T-cell (primary cell): ENCODE data around the gene SLC8B1. TPM values are rescaled to one million over a fixed set of nuclear protein-coding genes. Genes with fewer than 3 reads are reported as not detected.

Source experiments
- ATAC-seq, 4 experiments: fragments of 200-7000 bp in 3 of 4; fragments of 150-1000 bp in 1 of 4; cut with Tn5 transposase; replicated peaks in 1 of 4; 1 replicate in 3 of 4; 2 replicates in 1 of 4; pipeline ENCODE4 v1.10.0; 2021; ENCODE audit warnings: moderate library complexity in 3 of 4, mild to moderate bottlenecking in 2 of 4, moderate number of reproducible peaks in 1 of 4
- CTCF ChIA-PET, 2 donors: fragments of 300-600 bp; sonication (Branson Sonifier 250); formaldehyde crosslinking; loops; one replicate each; lab custom pipeline; 2022; ENCODE audit warnings: antibody characterized with exemption in 2 of 2; lab: Charles Lee
- POLR2A ChIA-PET, 2 donors: fragments of 300-600 bp; sonication (Branson Sonifier 250); formaldehyde crosslinking; loops; one replicate each; lab custom pipeline; 2022; ENCODE audit warnings: antibody characterized with exemption in 2 of 2; lab: Charles Lee
- DNase-seq, 35 experiments: peaks; one replicate each; pipeline versions ENCODE4 v3.0.0 to v3.0.0-alpha.2; 2013 to 2023
- H3K27ac ChIP-seq: one replicate; pipeline ENCODE4 v1.5.1; 2013; ENCODE audit warnings: low read length
- H3K27me3 ChIP-seq, 2 experiments: replicated peaks in 1 of 2; 1 replicate in 1 of 2; 2 replicates in 1 of 2; pipeline versions ENCODE4 v1.6.1 to v1.7.0; 2013; ENCODE audit warnings: low read length in 1 of 2, mixed read lengths in 1 of 2; ENCODE audit not compliant: control insufficient read depth in 2 of 2, insufficient read depth in 2 of 2; ENCODE audit errors: extremely low read depth in 1 of 2
- H3K36me3 ChIP-seq, 2 donors: 1 replicate in 1 of 2; 2 replicates in 1 of 2; pipeline versions ENCODE4 v1.6.1 to v1.7.0; 2013; ENCODE audit warnings: low read length in 1 of 2; ENCODE audit not compliant: control insufficient read depth in 2 of 2, insufficient read depth in 1 of 2; ENCODE audit errors: extremely low read depth in 1 of 2
- H3K4me1 ChIP-seq, 2 experiments: 1 replicate in 1 of 2; 2 replicates in 1 of 2; pipeline versions ENCODE4 v1.6.1 to v1.7.0; 2013; ENCODE audit warnings: low read length in 2 of 2, mixed read lengths in 1 of 2; ENCODE audit not compliant: insufficient read depth in 2 of 2, control insufficient read depth in 1 of 2; ENCODE audit errors: extremely low read depth in 1 of 2
- H3K4me3 ChIP-seq, 2 donors: 1 replicate in 1 of 2; 2 replicates in 1 of 2; pipeline versions ENCODE4 v1.5.1 to v1.7.0; 2013; ENCODE audit warnings: mild to moderate bottlenecking in 2 of 2, low read length in 1 of 2, moderate library complexity in 1 of 2; ENCODE audit not compliant: control insufficient read depth in 1 of 2; ENCODE audit errors: extremely low read depth in 1 of 2
- H3K9me3 ChIP-seq: 2 replicates; pipeline ENCODE4 v1.7.0; 2013
- H3K27ac Mint-ChIP-seq, 2 donors: one replicate each; pipeline ENCODE4 v1.8.0; 2020 to 2021; ENCODE audit warnings: mild to moderate bottlenecking in 2 of 2, mixed read lengths in 2 of 2
- H3K27me3 Mint-ChIP-seq, 2 donors: one replicate each; pipeline ENCODE4 v1.8.0; 2021 to 2022; ENCODE audit warnings: mixed read lengths in 2 of 2
- H3K36me3 Mint-ChIP-seq: one replicate; pipeline ENCODE4 v1.8.0; 2021; ENCODE audit warnings: mixed read lengths
- H3K4me1 Mint-ChIP-seq, 3 donors: one replicate each; pipeline ENCODE4 v1.8.0; 2020 to 2022; ENCODE audit warnings: mixed read lengths in 3 of 3, mild to moderate bottlenecking in 1 of 3
- H3K4me3 Mint-ChIP-seq, 3 donors: one replicate each; pipeline ENCODE4 v1.8.0; 2020 to 2022; ENCODE audit warnings: mild to moderate bottlenecking in 3 of 3, mixed read lengths in 3 of 3, moderate library complexity in 3 of 3
- H3K9me3 Mint-ChIP-seq, 3 donors: one replicate each; pipeline ENCODE4 v1.8.0; 2020 to 2022; ENCODE audit warnings: mixed read lengths in 3 of 3
- WGBS: methylation state at CpG from one replicate; pipeline ENCODE4 v1.1.5; 2013; ENCODE audit warnings: missing lambda C conversion rate; ENCODE audit not compliant: insufficient coverage; 5-methylcytosine and 5-hydroxymethylcytosine counted together
- total RNA-seq, 35 experiments: library from RNA in 6 of 35; stranded (reverse) in 6 of 35; fragments of 120-200 nt in 1 of 35; gene quantifications; one replicate each; pipeline versions ENCODE4 v1.2.1 to v1.2.4 and lab custom pipeline; 2013 to 2026

SLC8B1 gene
- total RNA-seq, 5 donors from 2014 or later (not counting 1 experiment from before 2014, with no cell fraction given), result 76.7 to 120 (median 102) TPM

DNA sequence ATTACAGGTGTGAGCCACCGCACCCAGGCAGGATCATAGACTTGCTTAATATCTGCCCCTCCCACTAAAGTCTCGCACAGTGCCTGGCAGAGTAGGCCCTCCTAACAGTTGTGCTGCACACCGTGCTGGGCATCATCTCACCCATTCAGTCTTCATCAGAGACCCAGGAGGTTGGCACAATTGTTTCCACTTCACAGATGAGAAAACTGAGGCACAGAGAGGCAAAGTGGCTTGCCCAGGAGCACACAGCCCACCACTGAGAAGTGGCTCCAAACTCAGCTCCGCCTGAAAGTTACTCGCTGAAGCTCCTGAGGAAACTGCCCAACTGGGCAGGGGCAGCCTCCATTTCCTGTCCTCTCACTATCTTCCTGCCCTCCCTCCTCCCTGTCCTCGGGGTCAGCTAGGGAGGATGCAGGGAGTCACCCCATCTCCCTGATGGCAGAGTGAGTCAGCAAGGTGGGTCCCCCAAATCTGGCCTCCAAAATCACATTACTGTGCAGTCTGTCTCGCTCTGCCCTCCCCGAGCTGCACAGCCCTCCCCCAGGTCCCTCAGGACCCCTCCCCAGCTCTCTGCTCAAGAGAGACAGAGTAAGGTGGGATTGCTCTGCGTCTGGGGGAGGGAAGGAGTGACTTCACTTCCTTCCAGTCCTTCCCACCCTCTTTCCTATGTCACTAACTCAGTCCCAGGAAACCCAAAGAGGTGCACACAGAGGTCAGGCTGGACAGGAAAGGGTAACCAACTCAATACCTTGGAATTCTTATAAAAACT, 5.7 kb downstream of the SLC8B1 start:
- Histone ChIP-seq H3K4me1 (peaks cover 2 to 29% of the 10 kb centered on the region in 2 experiments), H3K27me3 (no peaks in the 10 kb centered on the region), H3K4me3 (no peak overlapping the region), H3K9me3 (no peaks in the 10 kb centered on the region), H3K27ac (no peak overlapping the region), H3K36me3 (peaks cover 17 to 36% of the 10 kb centered on the region in 2 donors)
- H3K36me3 Mint-ChIP-seq, result peaks cover 42% of the 10 kb centered on the region
- H3K4me1 Mint-ChIP-seq, result peaks cover 63 to 69% (median 67%) of the 10 kb centered on the region in 3 donors
- H3K27me3 Mint-ChIP-seq, result no peaks in the 10 kb centered on the region
- no peaks in the 10 kb centered on the region for H3K9me3 Mint-ChIP-seq
- peak overlapping the region in 1 of 3 donors; percentile 3 for H3K4me3 Mint-ChIP-seq
- H3K27ac Mint-ChIP-seq, result peak overlapping the region; percentile 25 to 70
- ChIA-PET CTCF (no interaction called here), POLR2A (no interaction called here)
- ATAC-seq (no peak), DNase-seq (no peak)
- 90% methylated on average over 6 of the region's 9 CpGs for WGBS

GRCh38 chr12:113328368-113328889, 6.5 kb downstream of the SLC8B1 start:
- Histone ChIP-seq H3K4me3 (no peak overlapping the region), H3K36me3 (peaks cover 17 to 36% of the 10 kb centered on the region in 2 donors), H3K27me3 (no peaks in the 10 kb centered on the region), H3K27ac (no peak overlapping the region), H3K4me1 (peaks cover 2 to 22% of the 10 kb centered on the region in 2 experiments), H3K9me3 (no peaks in the 10 kb centered on the region)
- Mint-ChIP-seq H3K4me1 (peaks cover 61 to 67% (median 63%) of the 10 kb centered on the region in 3 donors), H3K9me3 (no peaks in the 10 kb centered on the region), H3K27me3 (no peaks in the 10 kb centered on the region), H3K36me3 (peaks cover 45% of the 10 kb centered on the region), H3K27ac (peak overlapping the region; percentile 4 to 5), H3K4me3 (no peak overlapping the region)
- ATAC-seq, result no peak
- no peak for DNase-seq
- ChIA-PET POLR2A (no interaction called here), CTCF (no interaction called here)
- 80% methylated on average over 3 of the region's 5 CpGs for WGBS

GRCh38 chr12:113326775-113327395, 8.0 kb downstream of the SLC8B1 start:
- POLR2A ChIA-PET, result no interaction called here
- peak overlapping the region; percentile 14 to 44 for H3K27ac Mint-ChIP-seq
- H3K4me1 ChIP-seq, result peaks cover 0 to 9% of the 10 kb centered on the region in 2 experiments
- peaks cover 45% of the 10 kb centered on the region for H3K36me3 Mint-ChIP-seq
- no peak overlapping the region for H3K27ac ChIP-seq
- 100% methylated on average over 1 of the region's 4 CpGs for WGBS
- peaks cover 17 to 33% of the 10 kb centered on the region in 2 donors for H3K36me3 ChIP-seq
- H3K27me3 Mint-ChIP-seq, result no peaks in the 10 kb centered on the region
- CTCF ChIA-PET, result no interaction called here
- no peaks in the 10 kb centered on the region for H3K9me3 ChIP-seq
- no peak overlapping the region for H3K4me3 Mint-ChIP-seq
- no peak overlapping the region for H3K4me3 ChIP-seq
- H3K27me3 ChIP-seq, result no peaks in the 10 kb centered on the region
- DNase-seq (no peak), ATAC-seq (no peak)
- no peaks in the 10 kb centered on the region for H3K9me3 Mint-ChIP-seq
- H3K4me1 Mint-ChIP-seq, result peaks cover 49 to 61% (median 55%) of the 10 kb centered on the region in 3 donors

DNA sequence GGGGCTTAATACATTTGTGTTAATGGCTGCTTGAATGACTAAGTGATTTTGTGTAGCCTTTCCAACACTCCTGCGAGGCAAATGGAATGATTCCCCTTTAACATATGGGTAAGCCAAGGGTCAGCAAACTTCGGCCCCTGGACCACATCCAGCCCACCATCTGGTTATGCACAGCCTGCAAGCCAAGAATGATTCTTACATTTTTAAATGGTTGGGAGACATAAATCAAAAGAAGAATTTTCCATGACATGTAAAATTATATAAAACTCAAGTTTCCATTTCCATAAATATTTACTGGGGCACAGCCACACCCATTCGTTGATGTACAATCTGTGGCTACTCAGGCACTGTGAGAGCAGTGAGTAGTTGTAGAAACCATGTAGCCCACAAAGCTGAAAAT, 9.0 kb downstream of the SLC8B1 start:
- ChIA-PET CTCF (no interaction called here), POLR2A (no interaction called here)
- Mint-ChIP-seq H3K4me1 (peaks cover 43 to 55% (median 50%) of the 10 kb centered on the region in 3 donors), H3K9me3 (no peaks in the 10 kb centered on the region), H3K36me3 (peaks cover 46% of the 10 kb centered on the region), H3K27me3 (no peaks in the 10 kb centered on the region), H3K4me3 (no peak overlapping the region), H3K27ac (peak overlapping the region in 1 of 2 donors; percentile 22)
- Histone ChIP-seq H3K27ac (no peak overlapping the region), H3K4me3 (no peak overlapping the region), H3K9me3 (no peaks in the 10 kb centered on the region), H3K4me1 (peaks cover 0 to 8% of the 10 kb centered on the region in 2 experiments), H3K36me3 (peaks cover 19 to 33% of the 10 kb centered on the region in 2 donors), H3K27me3 (no peaks in the 10 kb centered on the region)
- DNase-seq (no peak), ATAC-seq (no peak)
- WGBS, result no CpG with 5 or more reads among the region's 3 CpGs

- Histone ChIP-seq H3K9me3 (no peaks in the 10 kb centered on the region), H3K36me3 (peaks cover 13 to 46% of the 10 kb centered on the region in 2 donors), H3K27me3 (no peaks in the 10 kb centered on the region), H3K4me3 (no peak overlapping the region), H3K4me1 (peaks cover 0 to 3% of the 10 kb centered on the region in 2 experiments), H3K27ac (no peak overlapping the region)
- H3K4me3 Mint-ChIP-seq, result no peak overlapping the region
- H3K27me3 Mint-ChIP-seq, result no peaks in the 10 kb centered on the region
- peaks cover 19 to 37% (median 26%) of the 10 kb centered on the region in 3 donors for H3K4me1 Mint-ChIP-seq
- 100% methylated on average over 1 of the region's 2 CpGs for WGBS
- peak overlapping the region in 1 of 2 donors; percentile 39 for H3K27ac Mint-ChIP-seq
- H3K36me3 Mint-ChIP-seq, result peaks cover 58% of the 10 kb centered on the region
- ChIA-PET POLR2A (interaction anchor here in 1 of 2 donors (0.7 kb wide), 1 partner anchor 1534 kb away, joined by 3 read pairs; no protein-coding TSS in a partner anchor), CTCF (no interaction called here)
- ATAC-seq, result no peak
- no peak for DNase-seq
- no peaks in the 10 kb centered on the region for H3K9me3 Mint-ChIP-seq
Measured at GRCh38 chr12:113322343-113322742, 12.6 kb downstream of the SLC8B1 start.

GRCh38 chr12:113320401-113320800, 14.5 kb downstream of the SLC8B1 start:
- no peaks in the 10 kb centered on the region for H3K4me1 ChIP-seq
- ATAC-seq, result no peak
- H3K27ac Mint-ChIP-seq, result no peak overlapping the region
- no peaks in the 10 kb centered on the region for H3K9me3 Mint-ChIP-seq
- H3K27me3 ChIP-seq, result no peaks in the 10 kb centered on the region
- 100% methylated on average over 5 of the region's 12 CpGs for WGBS
- DNase-seq, result no peak
- peaks cover 57% of the 10 kb centered on the region for H3K36me3 Mint-ChIP-seq
- no peaks in the 10 kb centered on the region for H3K27me3 Mint-ChIP-seq
- peaks cover 14 to 27% (median 16%) of the 10 kb centered on the region in 3 donors for H3K4me1 Mint-ChIP-seq
- H3K36me3 ChIP-seq, result peaks cover 18 to 59% of the 10 kb centered on the region in 2 donors
- no peaks in the 10 kb centered on the region for H3K9me3 ChIP-seq
- no peak overlapping the region for H3K4me3 Mint-ChIP-seq
- POLR2A ChIA-PET, result no interaction called here
- no peak overlapping the region for H3K27ac ChIP-seq
- CTCF ChIA-PET, result interaction anchor here in 1 of 2 donors (0.6 kb wide), 1 partner anchor 9 kb away, joined by 9 read pairs; no protein-coding TSS in a partner anchor
- H3K4me3 ChIP-seq, result no peak overlapping the region
